Activated CD4-positive, alpha-beta T cell treated with anti-CD3 and anti-CD28 coated beads, Interleukin-2, amount 10 ng/mL, durations not matched to agents 7 days and 5 days (primary cell): ENCODE data around the gene LPAR2. TPM values are rescaled to one million over a fixed set of nuclear protein-coding genes. Genes with fewer than 3 reads are reported as not detected.

Experiments used
- CTCF ChIA-PET: fragments of 350-600 bp; sonication (Branson Sonifier 250); formaldehyde crosslinking; loops from one replicate; lab custom pipeline; 2021; ENCODE audit warnings: antibody characterized with exemption; lab: Charles Lee
- POLR2A ChIA-PET: fragments of 350-600 bp; sonication (Branson Sonifier 250); formaldehyde crosslinking; loops from one replicate; lab custom pipeline; 2021; ENCODE audit warnings: antibody characterized with exemption; lab: Charles Lee
- DNase-seq: peaks from one replicate; pipeline ENCODE4 v3.0.0-alpha.2; 2020
- H3K27ac Mint-ChIP-seq: one replicate; pipeline ENCODE4 v1.8.0; 2021; ENCODE audit warnings: mild to moderate bottlenecking, moderate library complexity, mixed read lengths
- H3K27me3 Mint-ChIP-seq: one replicate; pipeline ENCODE4 v1.8.0; 2021; ENCODE audit warnings: mixed read lengths
- H3K36me3 Mint-ChIP-seq: one replicate; pipeline ENCODE4 v1.8.0; 2021; ENCODE audit warnings: low read depth, mixed read lengths
- H3K4me1 Mint-ChIP-seq: one replicate; pipeline ENCODE4 v1.8.0; 2021; ENCODE audit warnings: mixed read lengths
- H3K4me3 Mint-ChIP-seq: one replicate; pipeline ENCODE4 v1.8.0; 2021; ENCODE audit warnings: mild to moderate bottlenecking, moderate library complexity, mixed read lengths
- H3K9me3 Mint-ChIP-seq: one replicate; pipeline ENCODE4 v1.8.0; 2021; ENCODE audit warnings: mixed read lengths
- total RNA-seq, 2 experiments: library from RNA; stranded (reverse); gene quantifications; one replicate each; pipeline ENCODE4 v1.2.3, GENCODE V29; 2021

LPAR2 gene
- total RNA-seq, 2 experiments from 2014 or later = 54.1 to 59.4 TPM

DNA sequence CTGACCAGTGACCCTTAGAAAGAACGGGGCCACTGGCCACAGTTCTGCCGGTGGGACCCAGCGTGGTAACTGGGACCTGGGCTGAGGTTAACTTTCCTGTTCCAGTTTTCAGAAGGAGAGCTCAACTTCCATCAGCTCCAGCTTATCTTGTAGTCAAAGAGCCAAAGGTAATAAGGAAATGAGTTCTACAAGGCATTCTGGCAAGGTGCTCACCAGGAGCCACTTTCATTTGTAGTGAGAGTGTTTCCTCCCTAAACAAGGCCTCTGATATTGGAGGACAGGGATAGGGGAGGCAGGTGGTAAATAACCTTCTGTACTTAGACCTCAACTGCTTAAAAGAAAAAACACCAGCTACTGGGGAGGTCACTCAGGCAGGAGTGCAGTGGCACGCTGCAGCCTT lies 47.6 kb downstream of the LPAR2 start:
- Mint-ChIP-seq H3K9me3 (no peaks in the 10 kb centered on the region), H3K27me3 (no peaks in the 10 kb centered on the region), H3K4me1 (peaks cover 38% of the 10 kb centered on the region), H3K36me3 (peaks cover 19% of the 10 kb centered on the region), H3K27ac (peak overlapping the region; percentile 19), H3K4me3 (no peak overlapping the region)
- DNase-seq = no peak
- POLR2A ChIA-PET = no interaction called here
- CTCF ChIA-PET = interaction anchor here (0.5 to 1.4 kb wide), 4 partner anchors 9 to 26 kb away, joined by 3 to 7 read pairs (median 4); no protein-coding TSS in a partner anchor

DNA sequence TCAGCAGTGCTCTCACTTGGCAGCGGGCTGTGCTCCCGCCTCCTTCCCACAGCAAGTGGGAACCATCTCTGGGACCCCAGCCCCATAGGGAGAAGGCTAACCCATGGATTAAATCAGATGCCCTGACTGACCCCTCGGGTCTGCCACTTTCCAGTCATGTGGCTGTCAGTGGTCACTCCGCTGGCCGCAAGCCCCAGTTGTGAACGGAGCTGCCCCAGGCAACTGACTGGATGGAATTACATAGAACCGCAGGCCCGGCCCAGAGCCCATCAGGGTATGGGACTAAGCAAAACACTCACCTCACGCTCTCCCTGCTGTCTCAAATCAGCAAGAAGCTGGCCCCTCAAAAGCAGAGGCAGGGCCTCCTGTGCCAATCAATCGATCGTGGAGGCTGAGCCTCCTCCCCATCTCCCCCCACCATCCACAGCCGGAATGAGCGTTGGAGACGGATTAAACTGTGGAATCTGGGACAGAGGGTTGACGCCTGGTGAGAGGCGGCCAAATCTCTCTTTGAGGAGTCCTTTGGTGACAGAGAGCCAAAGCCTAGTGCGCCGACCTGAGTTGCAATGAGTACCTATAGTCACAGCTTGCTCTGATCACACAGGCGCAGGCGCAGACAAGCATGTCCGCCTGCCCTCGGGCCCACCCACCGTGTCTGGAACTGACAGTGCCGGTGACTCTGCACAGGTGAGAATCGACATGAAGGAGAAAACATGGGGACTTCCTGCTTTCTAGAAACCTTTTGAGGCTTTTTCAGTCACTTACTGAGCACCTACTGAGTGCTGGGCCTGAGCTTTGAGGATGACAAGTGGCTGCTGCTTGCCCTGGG lies 48.3 kb downstream of the LPAR2 start:
- Mint-ChIP-seq H3K27ac (peak overlapping the region; percentile 36), H3K4me1 (peaks cover 38% of the 10 kb centered on the region), H3K9me3 (no peaks in the 10 kb centered on the region), H3K27me3 (no peaks in the 10 kb centered on the region), H3K4me3 (no peak overlapping the region), H3K36me3 (peaks cover 19% of the 10 kb centered on the region)
- no peak for DNase-seq
- ChIA-PET POLR2A (no interaction called here), CTCF (interaction anchor here (0.5 to 1.4 kb wide), 8 partner anchors 10 to 41 kb away, joined by 3 to 7 read pairs (median 4); no protein-coding TSS in a partner anchor)

DNA sequence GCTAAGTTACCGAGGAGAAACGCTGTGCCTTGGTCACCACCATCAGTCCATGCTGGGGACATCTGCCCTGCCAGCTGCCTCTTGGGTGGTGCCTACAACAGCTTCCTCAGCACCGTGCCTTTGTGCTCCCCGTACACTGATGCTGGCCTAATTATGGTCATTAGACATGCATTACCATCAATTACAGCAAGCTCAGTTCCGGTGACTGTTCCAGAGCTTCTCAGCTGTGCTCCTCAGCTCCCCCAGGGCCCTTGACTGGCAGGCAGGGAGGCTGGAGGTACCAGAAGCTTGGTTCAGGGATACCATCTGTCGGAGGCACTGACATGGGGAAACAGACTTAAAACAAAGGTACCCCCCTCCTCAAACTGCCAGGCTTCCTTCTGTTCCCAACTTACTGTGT lies 49.8 kb downstream of the LPAR2 start:
- Mint-ChIP-seq H3K27me3 (no peaks in the 10 kb centered on the region), H3K4me1 (peaks cover 32% of the 10 kb centered on the region), H3K4me3 (no peak overlapping the region), H3K27ac (no peak overlapping the region), H3K36me3 (peaks cover 19% of the 10 kb centered on the region), H3K9me3 (no peaks in the 10 kb centered on the region)
- ChIA-PET POLR2A (interaction anchor here (0.6 to 1.0 kb wide), 3 partner anchors 13 to 658 kb away, joined by 3 to 4 read pairs (median 4); partner anchors contain the start of gene ZNF682), CTCF (interaction anchor here (0.6 to 1.3 kb wide), 5 partner anchors 10 to 813 kb away, joined by 3 read pairs; no protein-coding TSS in a partner anchor)
- DNase-seq = no peak

DNA sequence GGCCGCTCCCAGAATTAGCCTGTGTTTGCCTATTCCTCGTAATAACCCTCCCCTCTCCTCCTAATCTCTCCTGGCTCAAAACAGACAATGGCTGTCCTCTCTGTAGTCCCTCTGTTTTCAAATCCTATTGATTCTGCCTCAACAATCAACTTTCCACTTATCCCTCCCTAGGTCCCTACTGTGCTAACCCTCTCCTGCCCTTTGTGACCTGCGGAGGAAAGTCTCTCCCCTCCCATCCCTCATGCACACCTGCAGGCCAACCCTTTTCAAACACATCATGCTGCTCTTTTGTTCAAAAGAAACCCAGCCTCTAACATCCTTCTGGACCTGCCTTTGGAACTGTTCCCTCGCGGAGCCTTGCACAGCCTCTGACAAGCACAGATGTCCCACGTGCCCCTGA lies 52.6 kb downstream of the LPAR2 start:
- H3K27me3 Mint-ChIP-seq = no peaks in the 10 kb centered on the region
- ChIA-PET CTCF (interaction anchor here (1.6 kb wide), 1 partner anchor 8 kb away, joined by 4 read pairs; no protein-coding TSS in a partner anchor), POLR2A (no interaction called here)
- no peak overlapping the region for H3K4me3 Mint-ChIP-seq
- peaks cover 16% of the 10 kb centered on the region for H3K36me3 Mint-ChIP-seq
- H3K4me1 Mint-ChIP-seq = peaks cover 8% of the 10 kb centered on the region
- H3K9me3 Mint-ChIP-seq = no peaks in the 10 kb centered on the region
- H3K27ac Mint-ChIP-seq = no peak overlapping the region
- no peak for DNase-seq

Other genes starting within 250 kb of the LPAR2 start
- gene GATAD2A, start 222.5 kb downstream of the LPAR2 start, total RNA-seq = 100 to 1,000 TPM; 122 to 135 TPM
- gene TSSK6, start 112.7 kb downstream of the LPAR2 start, total RNA-seq = 1 to 10 TPM; 3.7 to 4.4 TPM
- 100 to 1,000 TPM; 314 to 363 TPM for gene NDUFA13, start 112.0 kb downstream of the LPAR2 start, total RNA-seq
- 10 to 100 TPM; 12.8 to 13.2 TPM for gene YJEFN3, start 99.3 kb downstream of the LPAR2 start, total RNA-seq
- gene CILP2, start 90.0 kb downstream of the LPAR2 start, total RNA-seq = under 1 TPM in 1 of 2 experiments, not detected in 1; 0.25 TPM
- gene PBX4, start 9.5 kb downstream of the LPAR2 start, total RNA-seq = 10 to 100 TPM; 34.4 to 38.4 TPM
- 100 to 1,000 TPM; 101 to 111 TPM for gene GMIP, start 15.4 kb upstream of the LPAR2 start, total RNA-seq
- 100 to 1,000 TPM in 1 of 2 experiments, 10 to 100 TPM in 1; 90.1 to 105 TPM for gene ATP13A1, start 35.5 kb upstream of the LPAR2 start, total RNA-seq
- gene ZNF101, start 40.6 kb upstream of the LPAR2 start, total RNA-seq = 10 to 100 TPM; 96.3 to 97.2 TPM
- gene ZNF14, start 104.9 kb upstream of the LPAR2 start, total RNA-seq = 1 to 10 TPM; 7.9 to 8.9 TPM
- gene ZNF506, start 193.5 kb upstream of the LPAR2 start, total RNA-seq = 10 to 100 TPM; 23.0 to 26.7 TPM
- 10 to 100 TPM; 19.8 to 22.5 TPM for gene ZNF253, start 237.7 kb upstream of the LPAR2 start, total RNA-seq